Rectal smooth muscle tissue (tissue), 1 donor: ENCODE measurements around the gene ARSG.
A peak's percentile ranks its signal among the peaks of the same experiment; 100 is the strongest.

ENCODE experiments used
- H3K27ac ChIP-seq: one replicate; pipeline ENCODE4 v1.7.0; 2013; ENCODE audit warnings: low read depth, low read length, inconsistent platforms
- H3K27me3 ChIP-seq: one replicate; pipeline ENCODE4 v1.7.0; 2013; ENCODE audit warnings: low read length; ENCODE audit not compliant: control insufficient read depth, insufficient read depth
- H3K36me3 ChIP-seq: one replicate; pipeline ENCODE4 v1.7.0; 2013; ENCODE audit warnings: low read length; ENCODE audit not compliant: control insufficient read depth, insufficient read depth
- H3K4me1 ChIP-seq: one replicate; pipeline ENCODE4 v1.7.0; 2013; ENCODE audit warnings: low read length; ENCODE audit not compliant: control insufficient read depth, insufficient read depth
- H3K4me3 ChIP-seq: one replicate; pipeline ENCODE4 v1.7.0; 2013; ENCODE audit warnings: low read length
- H3K9ac ChIP-seq: one replicate; pipeline ENCODE4 v1.7.0; 2013; ENCODE audit warnings: low read length

Gene ARSG

DNA sequence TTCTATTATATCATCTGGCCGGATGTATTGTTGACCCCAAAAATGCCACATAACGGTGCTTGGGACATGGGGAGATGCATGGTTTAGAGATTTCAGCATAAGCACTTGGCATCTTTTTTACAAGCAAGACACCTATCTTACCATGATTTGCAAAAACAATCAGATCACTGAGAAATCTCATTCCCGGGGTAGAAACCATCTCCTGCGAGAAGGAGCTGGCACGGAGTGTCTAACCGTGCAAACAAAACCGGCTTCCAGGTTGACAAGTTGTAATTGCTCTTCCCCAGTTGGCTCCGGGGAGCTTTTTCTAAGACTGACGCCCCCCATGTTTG lies 1.4 kb upstream of the ARSG start:
- H3K9ac ChIP-seq, result no peak overlapping the region
- H3K36me3 ChIP-seq, result no peaks in the 10 kb centered on the region
- H3K4me1 ChIP-seq, result peaks cover 5% of the 10 kb centered on the region
- H3K27me3 ChIP-seq, result peaks cover 9% of the 10 kb centered on the region
- H3K4me3 ChIP-seq, result no peak overlapping the region
- H3K27ac ChIP-seq, result no peak overlapping the region

DNA sequence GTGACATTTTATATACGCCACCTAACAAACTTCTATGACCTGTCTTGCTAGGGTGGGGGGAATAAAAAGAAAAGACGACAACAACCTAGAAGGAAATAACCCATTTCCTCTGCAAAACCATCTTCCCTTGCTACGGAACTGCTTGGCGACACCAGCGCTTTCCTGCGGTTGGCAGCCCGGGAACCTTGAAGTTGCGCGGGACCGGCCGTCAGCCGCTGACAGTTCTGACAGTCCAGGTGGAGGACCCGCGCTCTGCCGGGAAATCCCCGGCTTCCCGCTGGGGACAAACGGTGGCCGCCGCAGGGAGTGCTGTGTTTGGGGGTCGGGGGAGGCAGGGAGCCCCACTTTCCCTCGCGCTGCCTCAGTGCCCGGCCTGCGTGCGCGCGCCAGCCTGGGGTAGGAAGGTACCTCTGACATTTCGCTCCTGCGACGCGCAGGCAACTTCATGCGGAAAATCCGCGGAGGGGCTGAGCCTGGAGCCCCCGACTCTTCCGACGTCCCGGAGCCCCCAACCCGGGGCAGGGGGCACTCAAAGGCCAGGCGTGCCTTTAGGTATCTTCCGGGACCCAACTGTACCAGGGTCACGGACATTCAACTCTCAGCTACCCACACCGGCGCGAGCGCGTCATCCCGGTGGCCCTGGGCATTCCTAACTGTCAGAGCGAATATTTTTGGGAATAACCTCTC lies 884 bp upstream of the ARSG start:
- no peak overlapping the region for H3K27ac ChIP-seq
- H3K4me1 ChIP-seq, result peaks cover 5% of the 10 kb centered on the region
- no peak overlapping the region for H3K9ac ChIP-seq
- H3K4me3 ChIP-seq, result peak overlapping the region; percentile 58
- peaks cover 9% of the 10 kb centered on the region for H3K27me3 ChIP-seq
- H3K36me3 ChIP-seq, result no peaks in the 10 kb centered on the region

DNA sequence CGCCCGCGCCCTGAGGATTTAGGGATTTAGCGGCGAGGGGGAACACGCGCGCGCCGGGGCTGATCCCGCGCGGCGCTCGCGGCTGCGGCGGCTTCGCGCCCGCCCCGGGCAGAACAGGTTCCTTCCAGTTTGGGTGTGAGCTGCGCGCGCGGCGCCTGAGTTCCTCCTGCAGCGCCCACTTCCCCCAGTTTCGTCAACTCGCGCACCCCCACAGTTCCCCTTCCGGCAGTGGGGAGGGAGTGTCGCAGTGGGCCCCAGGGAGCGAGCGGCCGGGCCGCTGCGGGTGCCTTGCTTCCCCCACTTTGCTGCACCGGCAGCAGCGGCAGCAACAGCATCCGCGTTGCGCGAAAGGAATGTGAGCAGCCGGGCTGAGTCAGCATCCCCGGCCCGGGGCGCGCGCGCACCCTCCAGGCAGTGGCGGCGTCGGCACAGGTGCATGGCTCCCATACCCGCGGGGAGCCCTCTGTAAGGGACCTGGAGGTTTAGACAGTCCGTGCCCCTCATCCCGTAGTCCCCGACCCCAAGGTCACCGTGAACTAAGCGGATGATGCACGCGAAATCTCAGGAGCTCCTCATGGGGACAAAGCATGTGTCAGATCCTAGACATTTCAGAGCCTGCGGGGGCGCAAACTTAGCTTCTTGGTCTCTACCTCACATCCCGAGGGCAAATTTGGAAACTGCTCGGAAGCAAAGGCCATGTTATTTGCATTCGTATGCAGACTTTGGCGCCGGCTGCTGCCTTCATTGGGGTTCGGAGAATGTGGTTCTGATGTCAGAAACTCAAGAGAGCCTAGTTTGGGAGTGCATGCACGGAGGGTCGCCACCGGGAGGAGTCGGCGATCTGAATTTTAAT lies 767 bp downstream of the ARSG start:
- Histone ChIP-seq H3K9ac (peak overlapping the region; percentile 59), H3K27ac (peak overlapping the region; percentile 8)

DNA sequence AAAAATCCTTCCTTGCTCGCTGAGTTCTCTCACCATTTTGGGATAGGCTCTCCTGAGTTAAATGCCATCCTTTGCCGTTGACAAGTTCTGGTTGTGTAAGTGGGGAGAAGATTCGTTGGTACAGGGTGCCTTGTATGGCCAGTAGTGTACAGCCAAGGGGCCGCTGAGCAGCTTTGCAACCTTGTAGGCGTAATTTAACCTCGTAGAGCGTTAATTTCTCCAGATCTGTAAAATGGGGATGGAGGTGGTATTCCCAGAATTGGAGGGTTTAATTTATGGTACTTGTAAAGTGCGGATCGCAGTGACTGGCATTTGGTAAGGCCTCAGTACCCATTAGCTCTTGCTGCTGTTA lies 1.4 kb downstream of the ARSG start:
- H3K4me3 ChIP-seq, result peak overlapping the region; percentile 66
- no peak overlapping the region for H3K9ac ChIP-seq
- no peaks in the 10 kb centered on the region for H3K36me3 ChIP-seq
- H3K27ac ChIP-seq, result no peak overlapping the region
- peaks cover 5% of the 10 kb centered on the region for H3K4me1 ChIP-seq
- H3K27me3 ChIP-seq, result peaks cover 9% of the 10 kb centered on the region

More for the DNA sequence above, 767 bp downstream of the ARSG start:
- peaks cover 5% of the 10 kb centered on the region for H3K4me1 ChIP-seq
- H3K4me3 ChIP-seq, result peak overlapping the region; percentile 66
- no peaks in the 10 kb centered on the region for H3K36me3 ChIP-seq
- H3K27me3 ChIP-seq, result peaks cover 9% of the 10 kb centered on the region

DNA sequence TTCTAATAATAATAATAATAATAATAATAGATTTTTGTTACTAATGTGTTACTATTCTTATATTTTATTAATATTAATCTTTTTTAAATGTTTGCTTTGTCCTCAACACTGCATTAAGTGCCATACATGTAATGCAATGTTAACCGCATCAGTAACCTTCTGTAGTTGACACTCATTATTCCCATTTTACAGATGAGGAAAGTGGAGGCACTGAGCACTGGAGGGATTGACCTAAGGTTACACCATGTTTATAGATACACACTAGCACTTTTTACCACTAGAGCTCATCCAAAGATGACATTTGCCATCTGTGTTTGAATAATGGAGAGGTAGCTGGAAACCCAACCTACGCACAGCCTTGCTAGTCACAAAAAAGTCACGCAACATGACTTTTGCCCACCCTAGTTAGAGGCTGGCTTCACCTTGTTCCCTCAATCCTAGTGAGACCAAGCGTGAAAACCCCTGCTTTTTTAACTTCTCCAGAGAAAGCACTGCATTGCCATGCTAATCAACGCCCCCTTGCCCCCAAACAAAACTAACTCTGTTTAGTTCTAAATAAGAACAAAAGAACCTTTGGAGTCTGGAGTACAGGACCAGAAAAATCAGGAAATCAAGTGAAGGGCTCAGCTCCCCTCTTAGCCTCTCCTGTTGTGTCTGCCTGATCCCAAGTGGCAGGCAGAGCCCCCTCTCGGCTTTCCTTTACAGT lies 2.3 kb downstream of the ARSG start:
- H3K36me3 ChIP-seq, result no peaks in the 10 kb centered on the region
- H3K9ac ChIP-seq, result no peak overlapping the region
- no peak overlapping the region for H3K27ac ChIP-seq
- peaks cover 5% of the 10 kb centered on the region for H3K4me1 ChIP-seq
- no peak overlapping the region for H3K4me3 ChIP-seq
- H3K27me3 ChIP-seq, result peaks cover 9% of the 10 kb centered on the region

DNA sequence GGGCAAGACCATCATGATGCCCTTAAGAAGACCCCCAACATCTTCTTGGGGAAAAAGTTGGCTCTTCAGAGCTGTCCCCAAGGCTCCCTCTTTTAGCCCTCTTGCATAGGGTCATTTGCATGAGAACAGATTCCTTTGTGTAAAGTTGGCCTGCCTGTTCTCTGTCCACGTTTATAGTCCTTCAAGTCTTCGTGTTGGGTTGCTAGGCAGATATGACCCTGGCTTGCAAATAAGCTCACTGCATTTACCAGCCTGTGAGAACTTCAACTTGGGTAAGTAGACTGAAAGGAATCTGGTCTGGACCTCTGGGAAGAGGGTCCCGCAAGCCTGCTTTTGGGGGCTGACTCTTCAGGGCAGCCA lies 2.9 kb downstream of the ARSG start:
- H3K4me1 ChIP-seq, result peaks cover 5% of the 10 kb centered on the region
- H3K4me3 ChIP-seq, result no peak overlapping the region
- H3K9ac ChIP-seq, result no peak overlapping the region
- no peaks in the 10 kb centered on the region for H3K36me3 ChIP-seq
- no peak overlapping the region for H3K27ac ChIP-seq
- peaks cover 9% of the 10 kb centered on the region for H3K27me3 ChIP-seq

DNA sequence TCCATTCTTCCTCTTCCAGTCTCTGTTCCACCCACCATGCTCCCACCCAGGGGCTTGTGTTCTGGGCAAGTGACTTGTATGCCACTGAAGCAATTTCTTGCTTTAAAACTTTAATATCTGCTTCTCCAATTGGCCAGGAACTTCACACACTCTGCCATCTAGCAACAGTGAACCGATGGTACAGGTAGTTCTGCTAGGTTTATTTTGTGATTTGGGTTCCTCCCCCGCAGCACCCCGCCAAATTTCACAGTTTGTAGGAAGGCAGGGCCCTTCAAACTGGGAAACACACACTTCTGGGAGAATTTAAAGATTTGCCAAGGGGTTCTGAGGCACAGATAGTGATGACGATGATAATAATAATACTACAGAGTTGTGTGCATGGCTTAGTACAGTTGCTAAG lies 3.3 kb downstream of the ARSG start:
- H3K9ac ChIP-seq, result no peak overlapping the region
- no peaks in the 10 kb centered on the region for H3K36me3 ChIP-seq
- H3K27me3 ChIP-seq, result peaks cover 9% of the 10 kb centered on the region
- H3K4me1 ChIP-seq, result peaks cover 5% of the 10 kb centered on the region
- no peak overlapping the region for H3K27ac ChIP-seq
- no peak overlapping the region for H3K4me3 ChIP-seq

DNA sequence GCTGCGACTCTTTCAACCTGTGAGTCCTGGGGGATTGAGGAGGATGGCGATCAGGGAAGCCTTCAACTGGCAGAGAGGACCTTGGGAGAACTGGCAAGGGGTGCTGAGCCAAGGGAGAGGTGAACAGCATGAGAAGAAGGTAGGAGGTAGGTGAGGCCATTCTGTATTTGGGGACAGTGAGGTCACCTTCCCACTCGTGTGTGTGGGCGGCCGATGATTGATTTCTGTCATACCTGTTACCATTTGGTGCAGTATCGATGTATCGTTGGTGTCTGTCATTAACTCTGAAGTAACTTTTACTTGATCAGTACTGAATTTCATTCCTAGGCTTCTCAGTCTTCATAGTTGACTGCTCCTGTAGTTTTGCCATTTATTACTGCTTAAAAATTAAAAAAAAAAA lies 3.8 kb downstream of the ARSG start:
- Histone ChIP-seq H3K27ac (no peak overlapping the region), H3K4me1 (peaks cover 5% of the 10 kb centered on the region), H3K27me3 (peaks cover 9% of the 10 kb centered on the region), H3K4me3 (no peak overlapping the region), H3K36me3 (no peaks in the 10 kb centered on the region), H3K9ac (no peak overlapping the region)

DNA sequence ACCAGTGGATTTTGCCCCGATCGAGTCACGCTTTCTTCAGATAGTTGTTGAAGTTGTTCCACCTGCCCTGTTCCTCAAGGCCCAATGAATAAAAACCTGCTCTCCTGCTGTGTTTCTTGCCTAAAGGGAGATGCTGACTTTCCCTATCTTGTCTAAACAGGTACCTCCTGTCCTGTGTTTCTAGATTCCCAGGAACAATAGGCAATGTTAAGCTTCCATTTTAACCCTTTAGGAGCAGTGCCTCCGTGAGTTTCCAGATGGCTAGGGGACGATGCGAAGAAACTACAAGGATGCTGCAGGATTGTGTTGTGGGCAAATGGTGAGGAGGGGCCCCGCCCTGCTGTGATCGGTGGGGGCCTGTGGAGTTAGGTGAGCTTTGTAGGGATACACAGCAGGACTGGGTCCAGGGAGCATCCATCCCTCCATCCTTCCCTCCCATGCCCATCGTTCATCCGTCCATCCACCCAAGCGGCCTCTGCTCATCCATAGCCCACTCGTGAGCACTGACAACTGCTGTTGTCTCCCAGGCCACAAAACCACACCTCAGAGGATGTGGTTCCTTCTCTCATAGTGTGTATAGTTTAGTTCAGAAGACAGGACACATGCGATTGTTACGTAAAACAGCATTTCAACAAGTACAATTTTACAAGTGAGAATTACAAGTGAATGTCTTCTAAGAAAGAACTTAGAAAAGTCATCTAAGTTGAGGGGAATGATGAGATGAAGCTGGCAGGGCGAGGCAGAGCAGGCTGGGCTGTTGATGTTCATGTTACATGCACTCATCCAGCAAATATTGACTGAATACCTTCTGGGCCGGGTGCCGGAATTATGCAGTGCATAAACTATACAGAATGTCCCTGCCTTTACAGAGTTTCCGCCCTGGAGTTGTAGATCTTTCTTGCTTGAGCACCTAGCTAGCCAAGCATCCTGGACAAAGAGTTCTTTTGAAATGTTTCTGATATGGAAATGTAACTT lies 5.2 kb downstream of the ARSG start:
- no peak overlapping the region for H3K4me3 ChIP-seq
- H3K27me3 ChIP-seq, result peaks cover 9% of the 10 kb centered on the region
- H3K4me1 ChIP-seq, result peaks cover 5% of the 10 kb centered on the region
- H3K9ac ChIP-seq, result no peak overlapping the region
- no peak overlapping the region for H3K27ac ChIP-seq
- H3K36me3 ChIP-seq, result no peaks in the 10 kb centered on the region

DNA sequence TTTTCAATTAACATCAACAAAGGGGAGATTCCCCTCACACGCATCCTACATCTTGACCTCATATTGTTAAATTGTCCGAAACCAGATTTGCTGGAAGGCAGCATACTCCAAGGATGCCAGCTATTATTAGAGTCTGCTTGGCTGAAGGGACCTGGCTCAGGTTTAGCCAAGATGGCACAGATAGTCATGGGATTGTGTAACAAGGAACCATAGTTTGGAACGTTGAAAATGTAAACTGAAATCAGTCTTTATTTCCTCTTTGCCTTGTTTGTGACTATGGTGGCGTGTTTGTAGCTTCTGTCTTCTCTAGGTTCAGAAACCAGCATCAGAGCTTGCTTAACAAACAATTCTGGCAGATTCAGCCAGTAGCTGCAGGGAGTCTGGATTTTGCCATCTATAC lies 5.9 kb downstream of the ARSG start:
- H3K27me3 ChIP-seq, result peaks cover 7% of the 10 kb centered on the region
- H3K9ac ChIP-seq, result no peak overlapping the region
- H3K36me3 ChIP-seq, result no peaks in the 10 kb centered on the region
- H3K4me1 ChIP-seq, result peaks cover 4% of the 10 kb centered on the region
- no peak overlapping the region for H3K27ac ChIP-seq
- no peak overlapping the region for H3K4me3 ChIP-seq

DNA sequence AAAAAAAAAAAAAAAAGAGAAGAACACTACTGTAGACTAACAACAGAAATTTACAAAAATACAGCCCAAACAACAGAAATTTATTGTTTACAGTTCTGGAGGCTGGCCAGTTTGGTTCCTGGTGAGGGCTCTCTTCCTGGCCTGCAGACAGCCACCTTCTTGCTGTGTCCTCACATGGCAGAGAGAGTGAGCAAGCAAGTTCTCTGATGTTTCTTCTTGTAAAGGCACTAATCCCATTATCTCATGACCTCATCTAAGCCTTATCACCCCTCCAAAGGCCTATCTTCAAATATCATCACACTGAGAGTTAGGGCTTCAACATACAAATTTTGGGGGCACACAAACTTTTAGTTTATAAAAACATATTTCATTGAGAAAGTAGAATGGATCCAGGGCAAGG lies 7.3 kb downstream of the ARSG start:
- Histone ChIP-seq H3K4me1 (no peaks in the 10 kb centered on the region), H3K27ac (no peak overlapping the region), H3K9ac (no peak overlapping the region), H3K4me3 (no peak overlapping the region), H3K27me3 (peaks cover 4% of the 10 kb centered on the region), H3K36me3 (no peaks in the 10 kb centered on the region)

DNA sequence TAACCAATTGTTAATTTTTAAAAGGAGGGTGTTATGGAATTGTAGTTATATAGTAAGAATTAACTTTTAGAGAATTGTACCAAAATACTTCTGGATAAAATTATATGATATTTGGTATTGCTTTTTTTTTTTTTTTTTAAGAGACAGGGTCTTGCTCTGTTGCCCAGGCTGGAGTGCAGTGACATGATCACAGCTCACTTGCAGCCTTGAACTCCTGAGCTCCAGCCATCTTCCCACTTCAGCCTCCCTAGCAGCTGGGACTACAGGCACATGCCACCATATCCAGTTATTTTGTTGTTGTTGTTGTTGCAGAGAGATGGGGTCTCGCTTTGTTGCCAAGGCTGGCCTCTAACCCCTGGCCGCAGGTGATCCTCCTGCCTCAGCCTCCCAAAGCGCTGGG lies 8.5 kb downstream of the ARSG start:
- Histone ChIP-seq H3K4me1 (no peaks in the 10 kb centered on the region), H3K27ac (no peak overlapping the region), H3K4me3 (no peak overlapping the region), H3K9ac (no peak overlapping the region), H3K27me3 (no peaks in the 10 kb centered on the region), H3K36me3 (no peaks in the 10 kb centered on the region)
